Body of pancreas (tissue), 4 donors: ENCODE measurements around the gene ELL2. TPM values are rescaled to one million over a fixed set of nuclear protein-coding genes. Genes with fewer than 3 reads are reported as not detected.

Source experiments
- ATAC-seq: fragments of 150-250 bp; one replicate; pipeline ENCODE4 v1.9.1; 2016
- DNase-seq, 4 donors: peaks; one replicate each; pipeline ENCODE4 v3.0.0-alpha.2; 2019
- H3K27ac ChIP-seq, 4 donors: fragments of 200-600 bp; sonication (generic); 1 replicate in 3 of 4; 2 replicates in 1 of 4; pipeline versions ENCODE4 v1.5.1 to v1.6.1; 2016 to 2019; ENCODE audit warnings: mild to moderate bottlenecking in 1 of 4, mixed read lengths in 1 of 4, moderate library complexity in 1 of 4
- H3K27me3 ChIP-seq, 2 donors: fragments of 200-600 bp; sonication (generic); one replicate each; pipeline ENCODE4 v1.6.0; 2016; ENCODE audit warnings: mild to moderate bottlenecking in 1 of 2
- H3K36me3 ChIP-seq, 2 donors: fragments of 200-600 bp; sonication (generic); replicated peaks in 1 of 2; 2 replicates each; pipeline ENCODE4 v1.5.1; 2016; ENCODE audit warnings: low read depth in 2 of 2; ENCODE audit not compliant: insufficient read depth in 1 of 2
- H3K4me1 ChIP-seq: fragments of 200-600 bp; sonication (generic); one replicate; pipeline ENCODE4 v1.6.0; 2016
- H3K4me3 ChIP-seq, 2 donors: fragments of 200-600 bp; sonication (generic); 1 replicate in 1 of 2; 2 replicates in 1 of 2; pipeline ENCODE4 v1.5.1; 2016 to 2019
- H3K9me3 ChIP-seq, 3 donors: fragments of 200-600 bp; sonication (generic); 1 replicate in 2 of 3; 2 replicates in 1 of 3; pipeline ENCODE4 v1.5.1; 2016
- POLR2A ChIP-seq, 3 donors: fragments of 450-650 bp; IDR thresholded peaks; one replicate each; pipeline ENCODE4 v1.6.1; 2016; ENCODE audit warnings: antibody characterized with exemption in 3 of 3, mild to moderate bottlenecking in 2 of 3
- WGBS, 2 donors: methylation state at CpG; one replicate each; pipeline ENCODE4 v1.1.5; 2017; 5-methylcytosine and 5-hydroxymethylcytosine counted together
- intact Hi-C: fragments of 100-400 bp; cut with DNase I; formaldehyde crosslinking; loops from one replicate; pipeline ENCODE4 v1.15.1; 2023
- total RNA-seq, 2 donors: library from RNA; depleted of rRNA; stranded (reverse); fragments of >200 nt; gene quantifications; one replicate each; pipeline ENCODE4 v1.1.0, GENCODE V29; 2016
- TF ChIP-seq, protein P1 (sequence below), 7 experiments: fragments of 450-650 bp in 4 of 7; fragments of 200-600 bp in 3 of 7; sonication (generic) in 3 of 7; IDR thresholded peaks; one replicate each; pipeline ENCODE4 v1.5.1; 2016 to 2019; ENCODE audit warnings: antibody characterized with exemption in 7 of 7

Gene ELL2
- total RNA-seq, 2 donors from 2014 or later, result 100 to 104 TPM

DNA sequence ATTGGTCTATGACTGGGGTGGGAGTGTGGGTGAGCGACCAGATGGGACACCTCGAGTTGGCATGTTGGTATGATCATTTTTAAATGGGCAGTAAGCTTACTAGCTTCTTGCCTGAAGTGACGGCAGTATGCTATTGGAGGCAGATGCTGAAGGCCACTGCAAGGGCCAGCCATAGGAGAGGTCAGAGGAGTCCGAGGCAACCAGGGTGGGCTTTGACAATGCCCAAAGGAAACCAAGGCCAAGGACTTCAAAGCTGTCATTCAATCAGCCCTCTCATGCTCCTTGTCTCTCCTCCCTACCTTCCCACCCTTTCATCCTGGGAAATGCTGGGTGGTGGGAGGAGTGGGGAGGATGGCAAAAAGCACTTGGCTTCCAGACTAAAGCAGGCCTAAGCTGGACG lies 82.0 kb downstream of the ELL2 start:
- TF ChIP-seq, protein P1, sequence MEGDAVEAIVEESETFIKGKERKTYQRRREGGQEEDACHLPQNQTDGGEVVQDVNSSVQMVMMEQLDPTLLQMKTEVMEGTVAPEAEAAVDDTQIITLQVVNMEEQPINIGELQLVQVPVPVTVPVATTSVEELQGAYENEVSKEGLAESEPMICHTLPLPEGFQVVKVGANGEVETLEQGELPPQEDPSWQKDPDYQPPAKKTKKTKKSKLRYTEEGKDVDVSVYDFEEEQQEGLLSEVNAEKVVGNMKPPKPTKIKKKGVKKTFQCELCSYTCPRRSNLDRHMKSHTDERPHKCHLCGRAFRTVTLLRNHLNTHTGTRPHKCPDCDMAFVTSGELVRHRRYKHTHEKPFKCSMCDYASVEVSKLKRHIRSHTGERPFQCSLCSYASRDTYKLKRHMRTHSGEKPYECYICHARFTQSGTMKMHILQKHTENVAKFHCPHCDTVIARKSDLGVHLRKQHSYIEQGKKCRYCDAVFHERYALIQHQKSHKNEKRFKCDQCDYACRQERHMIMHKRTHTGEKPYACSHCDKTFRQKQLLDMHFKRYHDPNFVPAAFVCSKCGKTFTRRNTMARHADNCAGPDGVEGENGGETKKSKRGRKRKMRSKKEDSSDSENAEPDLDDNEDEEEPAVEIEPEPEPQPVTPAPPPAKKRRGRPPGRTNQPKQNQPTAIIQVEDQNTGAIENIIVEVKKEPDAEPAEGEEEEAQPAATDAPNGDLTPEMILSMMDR (IDR thresholded peaks at IDR 0.05), result no peak
- no peak for TF ChIP-seq POLR2A (IDR thresholded peaks at IDR 0.05)
- DNase-seq (no peak), ATAC-seq (no peak)
- intact Hi-C loops, result no loop called here
- H3K9me3 ChIP-seq, result no peaks in the 10 kb centered on the region
- H3K27ac ChIP-seq, result no peak overlapping the region
- WGBS, 2 donors, result 70 to 72% methylated on average over 5 of the region's 5 CpGs
- H3K4me3 ChIP-seq, result no peak overlapping the region
- H3K36me3 ChIP-seq, result no peaks in the 10 kb centered on the region
- no peaks in the 10 kb centered on the region for H3K27me3 ChIP-seq
- peaks cover 35% of the 10 kb centered on the region for H3K4me1 ChIP-seq

DNA sequence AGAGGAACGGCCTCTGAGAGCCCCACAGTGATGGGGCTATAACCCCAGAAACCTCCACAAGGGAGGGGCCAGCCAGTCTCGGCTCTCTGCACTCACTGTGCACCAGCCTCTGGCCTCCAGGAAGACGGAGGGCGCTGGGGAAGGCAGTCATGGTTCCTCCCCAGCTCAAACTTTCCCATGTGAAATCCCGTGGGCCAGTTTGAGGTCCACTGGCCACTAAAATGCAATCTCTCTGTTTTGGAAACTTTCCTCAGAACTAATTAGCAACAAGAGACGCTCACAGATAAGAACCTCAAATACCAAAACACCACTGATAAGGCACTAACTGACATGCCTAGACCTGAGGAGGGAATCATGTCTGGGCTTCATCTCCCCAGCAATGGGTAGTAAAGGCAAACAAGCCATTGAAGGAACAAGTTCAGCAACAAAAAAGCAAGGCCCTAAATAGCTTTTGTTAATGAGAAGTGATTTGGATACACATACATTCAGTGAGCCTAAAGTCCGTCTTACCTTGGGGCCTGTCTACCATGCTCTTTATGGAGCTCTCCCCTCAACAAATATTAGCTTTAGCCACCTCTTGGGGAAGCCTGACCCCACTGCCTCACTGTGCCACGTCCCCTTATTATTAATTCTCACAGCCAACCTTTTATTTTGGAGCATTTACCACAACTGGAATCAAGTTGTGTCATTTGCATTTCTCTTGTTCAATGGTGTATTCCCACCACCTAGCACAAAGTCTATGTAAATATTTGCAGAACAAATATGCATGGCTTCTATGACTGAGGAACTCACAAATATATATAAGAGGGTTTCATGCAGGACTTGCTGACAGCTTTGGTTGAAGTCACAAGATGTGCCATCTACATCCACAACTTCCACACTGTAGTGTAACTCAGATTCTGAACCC lies 83.0 kb downstream of the ELL2 start:
- ATAC-seq (peak; percentile 8), DNase-seq (no peak)
- TF ChIP-seq, protein P1 (IDR thresholded peaks at IDR 0.05), result no peak
- no peak for TF ChIP-seq POLR2A (IDR thresholded peaks at IDR 0.05)
- intact Hi-C loops, result no loop called here
- Histone ChIP-seq H3K9me3 (no peaks in the 10 kb centered on the region), H3K4me3 (no peak overlapping the region), H3K27ac (no peak overlapping the region), H3K4me1 (peaks cover 28% of the 10 kb centered on the region), H3K36me3 (no peaks in the 10 kb centered on the region), H3K27me3 (no peaks in the 10 kb centered on the region)
- 66 to 75% methylated on average over 8 of the region's 8 CpGs for WGBS, 2 donors

DNA sequence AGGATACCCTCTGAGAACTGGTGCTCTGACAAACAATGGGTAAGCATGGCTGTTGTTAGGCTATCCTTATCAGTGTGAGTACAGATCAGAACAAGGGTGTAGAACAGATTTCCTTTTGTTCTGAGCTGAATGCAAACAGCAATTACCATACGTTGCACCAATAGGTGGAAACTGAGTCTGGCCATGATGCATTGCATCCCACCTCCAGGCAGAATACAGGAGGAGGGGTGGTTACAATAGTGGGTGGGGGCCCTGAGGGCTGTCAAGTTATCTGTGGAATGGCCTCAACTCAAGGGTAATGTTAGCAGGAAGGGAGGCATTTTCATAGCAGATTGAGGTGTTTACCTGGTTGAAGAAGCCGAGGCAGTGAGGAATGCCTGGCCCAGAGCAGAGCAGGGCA lies 84.9 kb downstream of the ELL2 start:
- TF ChIP-seq, protein P1 (IDR thresholded peaks at IDR 0.05), result no peak
- no peak for TF ChIP-seq POLR2A (IDR thresholded peaks at IDR 0.05)
- Histone ChIP-seq H3K27me3 (no peaks in the 10 kb centered on the region), H3K9me3 (no peaks in the 10 kb centered on the region), H3K36me3 (no peaks in the 10 kb centered on the region), H3K27ac (no peak overlapping the region), H3K4me3 (no peak overlapping the region), H3K4me1 (peaks cover 22% of the 10 kb centered on the region)
- ATAC-seq (no peak), DNase-seq (no peak)
- WGBS, 2 donors, result 65 to 72% methylated on average over 2 of the region's 2 CpGs
- intact Hi-C loops, result no loop called here

DNA sequence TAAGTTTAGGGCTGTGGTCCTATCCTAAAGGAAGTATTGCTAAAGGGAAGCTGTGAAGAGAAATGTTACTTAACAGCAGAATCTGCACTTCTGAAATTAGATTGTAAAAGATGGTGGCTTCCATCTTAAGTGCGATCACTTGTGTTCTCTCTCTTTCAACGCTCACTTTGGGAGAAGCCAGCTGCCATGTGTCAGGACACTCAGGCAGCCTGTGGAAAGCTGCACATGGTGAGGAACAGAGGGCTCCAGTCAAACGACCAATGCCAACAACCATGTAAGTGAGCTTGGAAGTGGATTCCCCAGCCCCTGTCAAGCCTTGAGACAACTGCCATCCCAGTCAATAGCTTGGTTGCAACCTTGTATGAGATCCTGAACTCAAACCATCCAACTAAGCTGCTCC lies 87.4 kb downstream of the ELL2 start:
- 83 to 85% methylated on average over 3 of the region's 3 CpGs for WGBS, 2 donors
- H3K27me3 ChIP-seq, result no peaks in the 10 kb centered on the region
- no peak overlapping the region for H3K27ac ChIP-seq
- H3K9me3 ChIP-seq, result no peaks in the 10 kb centered on the region
- ATAC-seq, result no peak
- H3K4me1 ChIP-seq, result peaks cover 13% of the 10 kb centered on the region
- no peak for DNase-seq
- TF ChIP-seq, protein P1 (IDR thresholded peaks at IDR 0.05), result no peak
- TF ChIP-seq POLR2A (IDR thresholded peaks at IDR 0.05), result no peak
- no peak overlapping the region for H3K4me3 ChIP-seq
- intact Hi-C loops, result no loop called here
- H3K36me3 ChIP-seq, result no peaks in the 10 kb centered on the region

DNA sequence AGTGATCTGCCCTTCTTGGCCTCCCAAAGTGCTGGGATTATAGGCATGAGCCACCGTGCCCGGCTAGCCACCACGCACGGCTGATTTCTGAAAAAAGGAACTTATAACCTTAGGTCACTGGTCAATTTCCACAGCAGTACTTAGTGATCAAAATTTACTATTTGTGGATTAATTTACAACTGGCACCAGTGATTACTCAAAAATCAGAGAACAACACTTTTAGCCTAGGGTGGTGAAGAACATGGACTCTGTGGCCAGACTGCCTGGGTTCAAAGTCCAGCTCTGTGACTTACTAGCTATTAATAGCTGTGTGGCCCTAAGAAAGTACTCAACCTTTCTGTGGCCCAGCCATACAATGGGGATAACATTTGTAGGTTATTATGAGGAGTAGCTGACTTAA lies 88.3 kb downstream of the ELL2 start:
- 81 to 86% methylated on average over 4 of the region's 4 CpGs for WGBS, 2 donors
- no peaks in the 10 kb centered on the region for H3K27me3 ChIP-seq
- H3K27ac ChIP-seq, result no peak overlapping the region
- no peaks in the 10 kb centered on the region for H3K36me3 ChIP-seq
- intact Hi-C loops, result no loop called here
- peaks cover 6% of the 10 kb centered on the region for H3K4me1 ChIP-seq
- no peaks in the 10 kb centered on the region for H3K9me3 ChIP-seq
- H3K4me3 ChIP-seq, result no peak overlapping the region
- TF ChIP-seq POLR2A (IDR thresholded peaks at IDR 0.05), result no peak
- TF ChIP-seq, protein P1 (IDR thresholded peaks at IDR 0.05), result no peak
- no peak for ATAC-seq
- DNase-seq, result no peak
